Activated T-cell treated with anti-CD3 and anti-CD28 coated beads for 4 hours (primary cell): ENCODE data around the gene PSG4.
"Not testable (repeated sequence)": the region's sequence is repeated elsewhere in the genome, so short reads cannot be mapped to it uniquely, and the experiment has no call there.

Experiments
- DNase-seq: peaks from one replicate; pipeline ENCODE4 v3.0.0-alpha.2; 2020

The PSG4 gene

GRCh38 chr19:43197666-43198397 lies 7.6 kb downstream of the PSG4 start:
- not testable (repeated sequence) for DNase-seq

DNA sequence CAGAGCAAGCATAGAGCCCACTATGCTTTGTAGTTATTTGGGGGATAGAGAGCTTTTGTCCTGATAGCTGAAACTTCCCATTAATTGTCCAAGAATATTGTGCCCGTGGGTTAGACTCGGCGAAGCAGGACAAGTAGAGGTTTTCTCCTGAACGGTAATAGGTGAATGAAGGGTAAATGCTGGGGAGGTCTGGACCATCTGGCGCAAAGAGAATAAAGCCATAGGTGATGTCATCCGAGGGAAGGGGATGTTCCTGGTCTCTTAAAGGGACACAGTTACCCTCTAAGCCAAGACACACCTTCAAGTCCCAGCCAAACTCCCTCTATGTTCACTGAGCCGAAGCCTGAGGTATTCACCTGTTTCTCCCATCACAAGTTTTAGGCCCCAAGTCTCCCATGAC lies 11.0 kb downstream of the PSG4 start:
- DNase-seq, result not testable (repeated sequence)

DNA sequence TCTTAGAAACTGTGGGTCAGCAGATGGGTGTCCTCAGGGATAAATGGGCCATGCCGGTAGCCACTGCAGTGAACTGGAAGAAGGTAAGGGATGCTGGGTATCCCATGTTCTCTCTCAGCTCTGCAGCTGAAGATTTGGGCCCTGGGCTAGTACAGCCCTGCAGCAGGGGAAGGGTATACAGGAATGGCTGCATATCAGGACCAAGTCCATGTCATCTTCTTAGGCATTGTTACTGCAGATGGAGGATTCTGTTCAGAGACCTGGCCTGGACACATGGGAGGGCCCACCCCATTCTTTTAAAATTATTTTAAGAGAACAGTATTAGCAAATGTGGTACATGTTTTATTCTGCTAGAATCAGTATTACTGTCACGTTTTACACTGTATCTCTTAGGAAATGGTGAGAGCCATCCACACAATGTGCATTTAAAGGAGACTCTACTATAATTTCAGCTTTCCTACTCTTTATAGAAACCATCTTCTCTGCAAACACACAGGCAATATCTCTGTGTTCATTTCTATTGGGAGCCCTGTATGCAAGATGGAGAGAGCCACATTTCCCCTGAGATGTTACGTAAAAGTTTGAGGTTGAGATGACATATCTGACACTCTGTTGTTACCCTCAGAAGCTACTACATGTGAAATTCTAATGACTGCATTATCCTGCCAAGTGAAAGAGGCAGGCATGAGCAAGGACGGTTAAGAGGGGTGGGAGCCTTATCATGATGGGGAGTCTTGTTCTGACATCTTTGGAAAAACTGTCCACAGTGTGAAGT lies 12.9 kb downstream of the PSG4 start:
- not testable (repeated sequence) for DNase-seq

GRCh38 chr19:43188092-43188491 lies 17.3 kb downstream of the PSG4 start:
- DNase-seq, result not testable (repeated sequence)

DNA sequence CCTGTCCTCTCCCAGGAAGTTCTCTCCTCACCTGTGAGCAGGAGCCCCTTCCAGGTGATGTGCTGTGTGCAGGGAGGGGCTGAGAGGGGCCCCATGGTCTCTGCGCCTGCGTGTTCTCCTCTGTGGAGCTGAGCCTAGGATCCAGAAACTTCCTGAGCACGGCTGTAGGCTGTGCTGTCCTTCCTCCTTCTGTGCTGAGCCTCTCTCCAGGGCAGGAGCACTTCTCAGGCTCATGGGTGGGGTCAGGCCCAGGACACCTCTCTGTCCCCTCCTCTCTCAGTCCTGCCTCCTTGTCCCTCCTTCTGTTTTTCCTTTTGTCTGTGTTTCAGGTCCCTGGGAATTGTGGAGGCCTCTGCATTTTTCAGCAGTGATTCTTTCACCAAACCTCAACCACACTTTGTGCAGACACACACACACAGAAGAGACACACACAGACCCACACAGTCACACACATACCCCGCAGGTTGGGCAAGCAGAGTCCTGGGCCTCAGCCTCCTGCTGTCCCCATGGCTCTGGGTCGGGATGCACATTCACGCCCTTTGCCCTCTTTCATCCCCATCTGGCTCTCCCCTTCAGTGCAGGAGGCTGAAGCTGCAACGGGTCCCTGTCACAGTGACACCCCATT lies 19.0 kb downstream of the PSG4 start, which contains the start of gene PSG5:
Gene PSG5, minus strand, starts transcription at position 226 of the 625 bp plus-strand sequence. Its CDS starts 131 bp downstream, at position 95.
- not testable (repeated sequence) for DNase-seq

GRCh38 chr19:43181869-43182771 lies 23.3 kb downstream of the PSG4 start:
- DNase-seq, result not testable (repeated sequence)

- not testable (repeated sequence) for DNase-seq
These were observed 25.8 kb downstream of the PSG4 start for GRCh38 chr19:43179569-43180147.

GRCh38 chr19:43178577-43178976 lies 26.9 kb downstream of the PSG4 start:
- not testable (repeated sequence) for DNase-seq

DNA sequence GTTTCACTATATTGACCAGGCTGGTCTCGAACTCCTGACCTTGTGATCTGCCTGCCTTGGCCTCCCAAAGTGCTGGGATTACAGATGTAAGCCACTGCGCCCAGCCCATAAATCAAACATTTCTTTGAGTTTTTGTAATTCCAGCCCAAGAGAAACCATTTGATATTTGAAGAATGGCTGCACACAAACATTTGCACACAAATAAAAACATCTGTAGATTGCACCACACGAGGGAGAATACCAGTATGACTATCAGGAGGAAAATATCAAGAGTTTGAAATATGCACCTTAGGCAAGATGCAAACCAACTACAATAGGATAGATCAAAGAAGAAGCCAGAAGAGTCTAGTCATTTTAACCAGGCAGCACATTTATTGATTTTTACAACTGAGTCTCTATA lies 39.5 kb downstream of the PSG4 start:
- not testable (repeated sequence) for DNase-seq

DNA sequence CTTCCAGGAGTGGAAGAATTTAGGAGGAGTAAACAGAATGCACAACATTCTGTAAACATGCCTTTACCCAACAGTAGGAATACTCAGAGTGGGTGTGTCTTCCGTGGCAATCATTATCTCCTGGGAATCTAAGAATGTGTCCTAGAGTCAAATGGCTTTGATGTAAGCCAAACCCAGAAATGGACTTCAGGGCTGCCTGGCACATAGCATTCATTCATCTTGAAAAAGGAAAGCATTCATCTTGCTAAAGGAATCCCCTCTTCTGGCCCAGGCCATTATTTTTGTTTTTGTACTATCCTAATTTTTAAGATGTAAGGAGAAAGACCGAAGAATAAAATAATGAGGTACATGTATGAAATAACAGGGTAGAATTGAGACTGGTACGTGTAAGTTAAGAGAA lies 42.3 kb downstream of the PSG4 start:
- not testable (repeated sequence) for DNase-seq

- DNase-seq, result not testable (repeated sequence)
These were observed 43.2 kb downstream of the PSG4 start for GRCh38 chr19:43162261-43162660.

DNA sequence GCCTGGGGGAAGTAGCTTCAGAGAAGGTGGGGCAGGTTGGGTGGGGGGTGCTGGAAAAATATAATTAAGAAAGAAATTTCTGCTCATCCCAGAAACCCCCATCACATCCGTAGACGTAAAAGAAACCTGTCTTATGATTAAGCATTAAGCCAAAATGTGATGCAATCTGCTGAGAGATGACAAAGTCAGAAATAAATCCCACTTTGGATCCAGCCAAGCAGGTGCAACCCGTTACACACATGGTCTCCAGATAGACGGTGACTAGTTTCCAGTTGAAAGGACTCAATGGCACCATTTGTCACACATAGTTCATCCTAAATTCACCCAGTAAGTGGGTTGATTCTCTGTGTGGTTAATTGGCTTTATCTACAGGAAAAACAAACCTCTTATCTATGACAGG lies 53.2 kb downstream of the PSG4 start:
- no peak for DNase-seq

DNA sequence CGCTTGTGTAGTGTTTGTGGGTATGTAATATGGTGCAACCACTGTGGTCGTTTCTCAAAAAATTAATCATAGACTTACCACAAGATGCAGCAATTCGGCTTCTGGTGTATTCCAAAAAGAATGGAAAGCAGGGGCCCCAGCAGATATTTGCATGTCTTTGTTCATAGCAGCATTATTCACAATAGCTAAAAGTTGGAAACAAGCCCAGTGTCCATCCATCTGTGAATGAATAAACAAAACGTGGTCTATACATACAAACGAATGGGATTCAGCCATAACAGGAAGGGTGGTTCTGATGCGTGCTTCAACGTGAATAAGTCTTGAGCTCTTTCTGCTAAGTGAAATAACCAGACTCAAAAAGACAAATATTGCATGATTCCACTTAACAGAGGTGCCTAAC lies 55.6 kb downstream of the PSG4 start:
- not testable (repeated sequence) for DNase-seq

DNA sequence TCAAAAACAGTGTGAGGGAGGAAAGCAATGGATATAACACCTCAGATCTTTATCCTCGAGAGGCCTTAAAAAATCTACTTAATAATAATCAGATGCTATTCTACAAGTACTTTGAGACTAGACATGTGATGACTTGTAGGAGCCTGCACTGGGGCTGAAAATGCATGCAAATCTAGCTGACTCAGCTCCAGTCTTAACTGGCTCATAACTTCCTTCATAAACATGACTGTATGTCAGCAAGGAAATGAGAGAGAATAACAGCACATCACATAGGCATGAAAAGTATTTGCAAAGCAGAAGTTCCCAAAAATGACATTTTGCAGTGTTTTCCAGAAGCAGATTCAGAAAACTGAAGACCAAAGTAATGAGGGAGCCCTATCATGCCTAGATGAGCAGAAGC lies 57.2 kb downstream of the PSG4 start:
- DNase-seq, result no peak
